MM.1S (cell line): ENCODE results near the gene ITLN2.

ENCODE experiments used
- CTCF ChIP-seq: fragments of 300-600 bp; sonication (generic); IDR thresholded peaks from 2 replicates; pipeline ENCODE4 v1.5.1; 2016; ENCODE audit warnings: antibody characterized with exemption, low read length, mixed read lengths
- EZH2 ChIP-seq: fragments of 300-600 bp; sonication (generic); optimal IDR thresholded peaks from 2 replicates; pipeline ENCODE3; 2017; ENCODE audit warnings: low read depth, mild to moderate bottlenecking, antibody characterized with exemption, low read length, mixed read lengths
- EZH2phosphoT487 ChIP-seq: fragments of 300-600 bp; sonication (generic); IDR thresholded peaks from 2 replicates; pipeline ENCODE4 v1.6.1; 2018; ENCODE audit warnings: antibody characterized with exemption, low read length

GRCh38 chr1:160978510-160978927, 23.9 kb upstream of the ITLN2 start:
- no peak for TF ChIP-seq CTCF
- TF ChIP-seq EZH2phosphoT487 = no peak
- no peak for TF ChIP-seq EZH2
